A549 treated with Hydrocortisone at 1 μM for 4 hours (cell line): Measurements from ENCODE around the gene CACNA1E. TPM values are rescaled to one million over a fixed set of nuclear protein-coding genes. Genes with fewer than 3 reads are reported as not detected.

Experiments
- total RNA-seq: library from RNA; stranded (reverse); fragments of 200-300 nt; extraction: Qiagen RNA extraction; gene quantifications from 5 replicates; pipeline ENCODE4 v1.2.3, GENCODE V29; 2022

Gene CACNA1E
- 0.03 TPM in 1 of 5 replicates, not detected in the others for total RNA-seq

DNA sequence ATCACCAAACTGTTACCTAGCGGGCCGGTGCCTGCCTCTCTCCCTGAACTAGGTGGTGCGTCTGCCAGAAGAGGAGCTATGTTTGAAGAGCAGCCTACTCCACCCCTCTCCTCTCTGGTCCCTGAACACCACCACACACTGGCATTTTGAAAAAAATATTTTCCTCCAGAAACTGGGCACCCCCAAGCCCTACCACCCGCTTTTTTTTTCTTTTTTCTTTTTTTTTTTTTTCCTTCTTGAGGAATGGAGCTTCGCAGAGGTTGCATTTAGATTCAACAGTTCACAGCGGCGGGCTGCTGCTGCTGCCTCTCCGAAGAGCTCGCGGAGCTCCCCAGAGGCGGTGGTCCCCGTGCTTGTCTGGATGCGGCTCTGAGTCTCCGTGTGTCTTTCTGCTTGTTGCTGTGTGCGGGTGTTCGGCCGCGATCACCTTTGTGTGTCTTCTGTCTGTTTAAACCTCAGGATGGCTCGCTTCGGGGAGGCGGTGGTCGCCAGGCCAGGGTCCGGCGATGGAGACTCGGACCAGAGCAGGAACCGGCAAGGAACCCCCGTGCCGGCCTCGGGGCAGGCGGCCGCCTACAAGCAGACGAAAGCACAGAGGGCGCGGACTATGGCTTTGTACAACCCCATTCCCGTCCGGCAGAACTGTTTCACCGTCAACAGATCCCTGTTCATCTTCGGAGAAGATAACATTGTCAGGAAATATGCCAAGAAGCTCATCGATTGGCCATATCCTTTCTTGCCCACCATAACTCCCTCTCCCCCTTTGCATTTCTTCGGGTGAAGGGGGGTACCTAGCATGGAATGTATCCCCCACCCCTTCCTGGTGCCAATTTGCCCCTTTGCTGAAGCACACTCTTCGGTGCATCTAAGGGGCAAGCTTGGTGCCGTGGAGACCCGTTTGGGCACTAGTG is at the start of gene CACNA1E:
TSS of gene CACNA1E (plus strand) at position 233 of the 911 bp plus-strand sequence. CDS start at position 461, 228 bp downstream.

